GM23338 (cell line): ENCODE data around the gene KCNK1. TPM values are rescaled to one million over a fixed set of nuclear protein-coding genes. Genes with fewer than 3 reads are reported as not detected.

Source experiments
- ATAC-seq: fragments of 200-7000 bp; cut with Tn5 transposase; 3 replicates; pipeline ENCODE4 v1.9.1; 2020
- DNase-seq: peaks from one replicate; pipeline ENCODE4 v3.0.0-alpha.2; 2015; ENCODE audit warnings: low spot score
- H2AFZ ChIP-seq: fragments of 200-600 bp; sonication (generic); 2 replicates; pipeline ENCODE4 v1.8.0; 2016; ENCODE audit warnings: antibody characterized with exemption, mild to moderate bottlenecking, moderate library complexity
- H3F3A ChIP-seq: fragments of 200-600 bp; sonication (generic); replicated peaks from 2 replicates; pipeline ENCODE4 v1.8.0; 2017; ENCODE audit warnings: antibody characterized with exemption, mixed run types, low read depth
- H3K27ac ChIP-seq: fragments of 200-600 bp; sonication (generic); 2 replicates; pipeline ENCODE4 v1.6.1; 2016; ENCODE audit warnings: low read depth
- H3K27me3 ChIP-seq: fragments of 200-600 bp; sonication (generic); 2 replicates; pipeline ENCODE4 v1.8.0; 2016; ENCODE audit warnings: mild to moderate bottlenecking, mixed run types, moderate library complexity; ENCODE audit not compliant: insufficient read depth
- H3K36me3 ChIP-seq: fragments of 200-600 bp; sonication (generic); 2 replicates; pipeline ENCODE4 v1.8.0; 2016; ENCODE audit warnings: mild to moderate bottlenecking; ENCODE audit not compliant: insufficient read depth
- H3K4me1 ChIP-seq: fragments of 200-600 bp; sonication (generic); 2 replicates; pipeline ENCODE4 v1.8.0; 2016; ENCODE audit warnings: mild to moderate bottlenecking, moderate library complexity; ENCODE audit not compliant: insufficient read depth
- H3K4me2 ChIP-seq: fragments of 200-600 bp; sonication (generic); 2 replicates; pipeline ENCODE4 v1.7.1; 2017; ENCODE audit warnings: mixed run types
- H3K4me3 ChIP-seq: fragments of 200-600 bp; sonication (generic); 2 replicates; pipeline ENCODE4 v1.6.1; 2016; ENCODE audit warnings: mixed run types
- H3K79me2 ChIP-seq: fragments of 200-600 bp; sonication (generic); replicated peaks from 2 replicates; pipeline ENCODE4 v1.8.0; 2017; ENCODE audit warnings: mild to moderate bottlenecking; ENCODE audit not compliant: insufficient read depth
- H3K9me2 ChIP-seq: fragments of 200-600 bp; sonication (generic); 2 replicates; pipeline ENCODE4 v1.8.0; 2017; ENCODE audit not compliant: insufficient read depth
- H4K20me1 ChIP-seq: fragments of 200-600 bp; sonication (generic); replicated peaks from 2 replicates; pipeline ENCODE4 v1.8.0; 2017; ENCODE audit warnings: mild to moderate bottlenecking; ENCODE audit not compliant: insufficient read depth
- H3K27ac Mint-ChIP-seq: 2 replicates; pipeline ENCODE4 v1.8.0; 2020; ENCODE audit warnings: inconsistent platforms, mild to moderate bottlenecking, moderate library complexity, mixed read lengths
- H3K27me3 Mint-ChIP-seq: 3 replicates; pipeline ENCODE4 v1.8.0; 2022; ENCODE audit warnings: low read depth, mild to moderate bottlenecking, moderate library complexity, mixed read lengths, inconsistent platforms; ENCODE audit not compliant: insufficient read depth, poor library complexity
- H3K36me3 Mint-ChIP-seq: 3 replicates; pipeline ENCODE4 v1.8.0; 2021; ENCODE audit warnings: low read depth, mild to moderate bottlenecking, inconsistent platforms, moderate library complexity, mixed read lengths
- H3K4me1 Mint-ChIP-seq: 3 replicates; pipeline ENCODE4 v1.8.0; 2020; ENCODE audit warnings: mild to moderate bottlenecking, inconsistent platforms, mixed read lengths
- H3K4me3 Mint-ChIP-seq: 3 replicates; pipeline ENCODE4 v1.8.0; 2021; ENCODE audit warnings: moderate library complexity, mild to moderate bottlenecking, inconsistent platforms, mixed read lengths
- H3K9me3 Mint-ChIP-seq: 3 replicates; pipeline ENCODE4 v1.8.0; 2020; ENCODE audit warnings: moderate library complexity, mild to moderate bottlenecking, inconsistent platforms, mixed read lengths
- CREB1 ChIP-seq: fragments of 250-450 bp; sonication (Bioruptor Pico); IDR thresholded peaks from 2 replicates; pipeline ENCODE4 v1.5.0; 2020; ENCODE audit warnings: low read depth, mild to moderate bottlenecking, moderate library complexity
- EZH2 ChIP-seq: fragments of 200-600 bp; sonication (generic); IDR thresholded peaks from one replicate; pipeline ENCODE4 v1.8.0; 2017; ENCODE audit warnings: antibody characterized with exemption, mild to moderate bottlenecking, low read depth; ENCODE audit not compliant: unreplicated experiment
- EZH2phosphoT487 ChIP-seq: fragments of 200-600 bp; sonication (generic); IDR thresholded peaks from one replicate; pipeline ENCODE4 v1.8.1; 2018; ENCODE audit warnings: antibody characterized with exemption; ENCODE audit not compliant: unreplicated experiment
- JUNB ChIP-seq: IDR thresholded peaks from one replicate; pipeline ENCODE4 v1.6.1; 2016; ENCODE audit warnings: antibody characterized with exemption; ENCODE audit not compliant: unreplicated experiment
- NANOG ChIP-seq: IDR thresholded peaks from 2 replicates; pipeline ENCODE4 v1.6.1; 2016; ENCODE audit warnings: antibody characterized with exemption, borderline replicate concordance
- POLR2AphosphoS5 ChIP-seq: IDR thresholded peaks from 2 replicates; pipeline ENCODE4 v1.6.1; 2016; ENCODE audit warnings: antibody characterized with exemption, low read depth
- STAT1 ChIP-seq: IDR thresholded peaks from one replicate; pipeline ENCODE4 v1.6.1; 2016; ENCODE audit warnings: antibody characterized with exemption; ENCODE audit not compliant: unreplicated experiment
- ZNF114 ChIP-seq: fragments of 250-450 bp; sonication (Bioruptor Pico); IDR thresholded peaks from 2 replicates; pipeline ENCODE4 v1.5.0; 2020; ENCODE audit warnings: mild to moderate bottlenecking, moderate library complexity
- ZNF331 ChIP-seq: fragments of 250-450 bp; sonication (Bioruptor Pico); IDR thresholded peaks from 2 replicates; pipeline ENCODE4 v1.5.0; 2020; ENCODE audit warnings: low read depth, mild to moderate bottlenecking, moderate library complexity
- polyA plus RNA-seq: library from polyadenylated mRNA; unstranded; fragments of >200 nt; fragmentation: Nextera tagmentation; extraction: Ambion mirVana; gene quantifications from 2 replicates; pipeline ENCODE4 v1.2.1, GENCODE V29; 2016
- total RNA-seq: library from RNA; depleted of rRNA; stranded (reverse); fragments of >200 nt; shearing (Covaris generic); gene quantifications from 2 replicates; pipeline ENCODE4 v1.2.3, GENCODE V29; 2014
- TF ChIP-seq, protein P1 (sequence below): IDR thresholded peaks from 2 replicates; pipeline ENCODE4 v1.6.1; 2016; ENCODE audit warnings: antibody characterized with exemption
- TF ChIP-seq, protein P2 (sequence below): IDR thresholded peaks from one replicate; pipeline ENCODE4 v1.6.1; 2018; ENCODE audit warnings: antibody characterized with exemption; ENCODE audit not compliant: unreplicated experiment

KCNK1 gene
- total and polyA plus RNA-seq, 2 experiments from 2014 or later, result 10.1 to 12.7 TPM

DNA sequence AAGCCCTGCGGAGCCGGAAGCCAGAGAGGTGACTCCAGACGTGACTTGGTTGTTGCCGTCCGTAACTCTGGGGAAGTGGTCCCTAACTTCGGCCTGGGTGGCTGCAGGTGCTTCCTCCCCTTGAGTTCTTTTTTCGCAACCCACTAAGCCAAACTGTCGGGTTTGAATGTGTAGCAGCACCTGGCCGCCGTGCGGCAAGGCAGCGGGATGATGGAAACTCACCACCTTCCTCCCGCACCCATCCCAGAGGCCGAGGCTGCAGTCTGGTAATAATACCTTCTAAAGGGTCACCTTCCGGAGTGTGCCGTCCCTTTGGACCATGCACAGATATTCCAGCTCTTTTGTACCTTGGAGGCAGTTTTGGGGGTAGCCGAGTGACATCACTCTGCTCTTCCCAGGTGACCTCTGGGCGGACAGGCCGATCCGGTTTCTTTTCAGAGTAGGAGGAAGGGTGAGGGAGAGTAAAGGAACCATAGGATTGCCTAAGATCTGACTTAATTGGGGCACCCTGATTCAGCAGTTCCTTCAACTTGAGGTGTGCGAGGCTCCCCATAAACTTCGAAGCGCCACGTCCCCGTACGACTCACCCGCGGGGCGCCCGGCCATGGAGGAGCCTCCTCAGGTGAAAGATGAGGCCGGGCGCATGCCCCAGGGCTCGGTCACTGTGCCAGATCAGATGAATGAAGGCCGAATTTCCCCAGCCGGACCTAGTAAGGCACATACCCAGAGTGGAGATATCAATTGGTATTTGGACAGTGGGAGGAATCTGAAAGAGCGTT, 1.0 kb downstream of the KCNK1 start:
- H3K4me3 ChIP-seq, result peak overlapping the region; percentile 96
- peaks cover 47% of the 10 kb centered on the region for H3K27me3 ChIP-seq
- Mint-ChIP-seq H3K27ac (peak overlapping the region; percentile 78), H3K27me3 (peaks cover 12% of the 10 kb centered on the region), H3K9me3 (no peaks in the 10 kb centered on the region), H3K4me3 (peak overlapping the region; percentile 86), H3K4me1 (peaks cover 25% of the 10 kb centered on the region), H3K36me3 (peaks cover 18% of the 10 kb centered on the region)
- H3K36me3 ChIP-seq, result no peaks in the 10 kb centered on the region
- H3K79me2 ChIP-seq, result peaks cover 34% of the 10 kb centered on the region
- peak overlapping the region; percentile 97 for H3K4me2 ChIP-seq
- H3K4me1 ChIP-seq, result peaks cover 19% of the 10 kb centered on the region
- H3F3A ChIP-seq, result peaks cover 8% of the 10 kb centered on the region; the same call in 1 of the 2 replicates
- peak; percentile 18 for ATAC-seq
- TF ChIP-seq POLR2AphosphoS5 (peak; percentile 23; the same call in 1 of the 2 replicates), NANOG (no peak)
- H3K9me2 ChIP-seq, result no peaks in the 10 kb centered on the region
- H4K20me1 ChIP-seq, result peaks cover 7% of the 10 kb centered on the region; the same call in 1 of the 2 replicates
- no peak overlapping the region for H3K27ac ChIP-seq
- H2AFZ ChIP-seq, result peak overlapping the region; percentile 90
- peak; percentile 37 for DNase-seq

DNA sequence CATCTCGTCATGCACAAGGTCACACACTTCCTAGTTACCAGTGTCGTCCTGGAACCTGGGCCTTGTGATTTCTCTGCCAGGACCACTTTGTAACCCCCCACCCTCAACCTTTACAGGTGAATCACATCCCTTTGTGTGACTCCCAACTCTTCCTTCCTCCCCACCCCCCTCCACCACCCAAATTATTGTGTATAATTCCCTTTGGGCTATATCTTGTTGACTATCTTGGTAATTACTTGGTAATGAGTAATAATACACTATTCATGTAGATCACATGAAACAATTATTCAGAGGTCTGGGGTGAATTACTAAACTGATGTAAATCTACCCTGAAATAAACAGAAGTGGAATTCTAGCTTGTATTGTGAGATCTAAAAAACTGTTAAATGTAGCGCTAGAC, 1.7 kb downstream of the KCNK1 start:
- H3K27ac Mint-ChIP-seq, result no peak overlapping the region
- H3K4me1 Mint-ChIP-seq, result peaks cover 25% of the 10 kb centered on the region
- Histone ChIP-seq H3K4me1 (peaks cover 19% of the 10 kb centered on the region), H2AFZ (peak overlapping the region; percentile 90), H3K4me3 (peak overlapping the region; percentile 96), H3K27ac (no peak overlapping the region), H3F3A (peaks cover 8% of the 10 kb centered on the region; the same call in 1 of the 2 replicates), H4K20me1 (peaks cover 7% of the 10 kb centered on the region), H3K36me3 (no peaks in the 10 kb centered on the region), H3K79me2 (peaks cover 37% of the 10 kb centered on the region), H3K4me2 (peak overlapping the region; percentile 97), H3K9me2 (no peaks in the 10 kb centered on the region), H3K27me3 (peaks cover 47% of the 10 kb centered on the region)
- peak overlapping the region; percentile 86 for H3K4me3 Mint-ChIP-seq
- H3K9me3 Mint-ChIP-seq, result no peaks in the 10 kb centered on the region
- peaks cover 12% of the 10 kb centered on the region for H3K27me3 Mint-ChIP-seq
- no peak for TF ChIP-seq STAT1
- TF ChIP-seq, protein P1, sequence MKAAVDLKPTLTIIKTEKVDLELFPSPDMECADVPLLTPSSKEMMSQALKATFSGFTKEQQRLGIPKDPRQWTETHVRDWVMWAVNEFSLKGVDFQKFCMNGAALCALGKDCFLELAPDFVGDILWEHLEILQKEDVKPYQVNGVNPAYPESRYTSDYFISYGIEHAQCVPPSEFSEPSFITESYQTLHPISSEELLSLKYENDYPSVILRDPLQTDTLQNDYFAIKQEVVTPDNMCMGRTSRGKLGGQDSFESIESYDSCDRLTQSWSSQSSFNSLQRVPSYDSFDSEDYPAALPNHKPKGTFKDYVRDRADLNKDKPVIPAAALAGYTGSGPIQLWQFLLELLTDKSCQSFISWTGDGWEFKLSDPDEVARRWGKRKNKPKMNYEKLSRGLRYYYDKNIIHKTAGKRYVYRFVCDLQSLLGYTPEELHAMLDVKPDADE, result no peak
- no peak for TF ChIP-seq EZH2
- no peak for TF ChIP-seq EZH2phosphoT487
- no peak for TF ChIP-seq ZNF331 (CRISPR knock-in tag)
- peaks cover 18% of the 10 kb centered on the region for H3K36me3 Mint-ChIP-seq
- no peak for DNase-seq
- ATAC-seq, result no peak

DNA sequence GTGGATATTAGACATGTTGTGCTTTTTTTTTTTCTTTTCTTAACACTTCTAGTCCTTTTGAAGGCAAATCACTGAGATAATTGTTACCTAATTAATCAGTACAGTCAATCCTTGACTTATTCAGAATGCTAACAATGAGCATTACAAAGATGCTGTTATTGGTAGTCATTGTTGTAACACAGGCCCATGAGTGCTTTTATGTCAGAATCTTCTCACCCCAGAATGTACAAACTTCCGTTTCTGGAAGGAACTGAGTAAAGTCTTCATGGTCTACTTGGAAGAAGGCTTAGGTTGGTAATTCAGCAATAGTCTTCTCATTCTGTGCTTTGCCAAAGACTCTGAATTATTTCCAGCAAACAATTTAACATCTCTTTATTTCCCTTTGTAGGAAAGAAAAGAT, 3.1 kb downstream of the KCNK1 start:
- Histone ChIP-seq H3K4me2 (no peak overlapping the region), H3K9me2 (no peaks in the 10 kb centered on the region), H3K4me1 (peaks cover 19% of the 10 kb centered on the region), H3K27ac (no peak overlapping the region), H3K36me3 (no peaks in the 10 kb centered on the region), H4K20me1 (peaks cover 7% of the 10 kb centered on the region), H2AFZ (no peak overlapping the region), H3K4me3 (no peak overlapping the region), H3F3A (peaks cover 8% of the 10 kb centered on the region; the same call in 1 of the 2 replicates), H3K27me3 (peaks cover 33% of the 10 kb centered on the region), H3K79me2 (peaks cover 40% of the 10 kb centered on the region)
- no peak overlapping the region for H3K4me3 Mint-ChIP-seq
- H3K9me3 Mint-ChIP-seq, result no peaks in the 10 kb centered on the region
- peaks cover 25% of the 10 kb centered on the region for H3K4me1 Mint-ChIP-seq
- no peak overlapping the region for H3K27ac Mint-ChIP-seq
- ATAC-seq (no peak), DNase-seq (no peak)
- peaks cover 12% of the 10 kb centered on the region for H3K27me3 Mint-ChIP-seq
- H3K36me3 Mint-ChIP-seq, result peaks cover 18% of the 10 kb centered on the region
- TF ChIP-seq ZNF331 (CRISPR knock-in tag), result no peak
- no peak for TF ChIP-seq STAT1
- TF ChIP-seq, protein P2, sequence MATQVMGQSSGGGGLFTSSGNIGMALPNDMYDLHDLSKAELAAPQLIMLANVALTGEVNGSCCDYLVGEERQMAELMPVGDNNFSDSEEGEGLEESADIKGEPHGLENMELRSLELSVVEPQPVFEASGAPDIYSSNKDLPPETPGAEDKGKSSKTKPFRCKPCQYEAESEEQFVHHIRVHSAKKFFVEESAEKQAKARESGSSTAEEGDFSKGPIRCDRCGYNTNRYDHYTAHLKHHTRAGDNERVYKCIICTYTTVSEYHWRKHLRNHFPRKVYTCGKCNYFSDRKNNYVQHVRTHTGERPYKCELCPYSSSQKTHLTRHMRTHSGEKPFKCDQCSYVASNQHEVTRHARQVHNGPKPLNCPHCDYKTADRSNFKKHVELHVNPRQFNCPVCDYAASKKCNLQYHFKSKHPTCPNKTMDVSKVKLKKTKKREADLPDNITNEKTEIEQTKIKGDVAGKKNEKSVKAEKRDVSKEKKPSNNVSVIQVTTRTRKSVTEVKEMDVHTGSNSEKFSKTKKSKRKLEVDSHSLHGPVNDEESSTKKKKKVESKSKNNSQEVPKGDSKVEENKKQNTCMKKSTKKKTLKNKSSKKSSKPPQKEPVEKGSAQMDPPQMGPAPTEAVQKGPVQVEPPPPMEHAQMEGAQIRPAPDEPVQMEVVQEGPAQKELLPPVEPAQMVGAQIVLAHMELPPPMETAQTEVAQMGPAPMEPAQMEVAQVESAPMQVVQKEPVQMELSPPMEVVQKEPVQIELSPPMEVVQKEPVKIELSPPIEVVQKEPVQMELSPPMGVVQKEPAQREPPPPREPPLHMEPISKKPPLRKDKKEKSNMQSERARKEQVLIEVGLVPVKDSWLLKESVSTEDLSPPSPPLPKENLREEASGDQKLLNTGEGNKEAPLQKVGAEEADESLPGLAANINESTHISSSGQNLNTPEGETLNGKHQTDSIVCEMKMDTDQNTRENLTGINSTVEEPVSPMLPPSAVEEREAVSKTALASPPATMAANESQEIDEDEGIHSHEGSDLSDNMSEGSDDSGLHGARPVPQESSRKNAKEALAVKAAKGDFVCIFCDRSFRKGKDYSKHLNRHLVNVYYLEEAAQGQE, result no peak
- no peak for TF ChIP-seq NANOG
- no peak for TF ChIP-seq CREB1 (CRISPR knock-in tag)
- TF ChIP-seq ZNF114 (CRISPR knock-in tag), result no peak
- TF ChIP-seq, protein P1, result no peak
- TF ChIP-seq EZH2phosphoT487, result no peak
- TF ChIP-seq JUNB, result no peak
